HG03439 (cell line): ENCODE measurements around the gene NCKAP5.

Experiments used
- ATAC-seq: cut with Tn5 transposase; IDR thresholded peaks from one replicate; pipeline ENCODE4 v1.9.1; 2021; ENCODE audit warnings: mild to moderate bottlenecking, moderate library complexity; ENCODE audit not compliant: unreplicated experiment

Gene NCKAP5

GRCh38 chr2:133123393-133123792, 444.9 kb downstream of the NCKAP5 start:
- no peak for ATAC-seq

GRCh38 chr2:133122529-133122928, 445.7 kb downstream of the NCKAP5 start:
- no peak for ATAC-seq

GRCh38 chr2:133120310-133120709, 448.0 kb downstream of the NCKAP5 start:
- no peak for ATAC-seq

GRCh38 chr2:133110201-133110600, 458.1 kb downstream of the NCKAP5 start:
- ATAC-seq = no peak

- no peak for ATAC-seq
Measured at GRCh38 chr2:133109772-133110171, 458.5 kb downstream of the NCKAP5 start.

- ATAC-seq = no peak
Measured at GRCh38 chr2:133107058-133107815, 461.0 kb downstream of the NCKAP5 start.

GRCh38 chr2:133104871-133105270, 463.4 kb downstream of the NCKAP5 start:
- no peak for ATAC-seq

- ATAC-seq = no peak
Measured at GRCh38 chr2:133098787-133099186, 469.5 kb downstream of the NCKAP5 start.

GRCh38 chr2:133097666-133098065, 470.6 kb downstream of the NCKAP5 start:
- no peak for ATAC-seq

- ATAC-seq = no peak
Measured at GRCh38 chr2:133092571-133092970, 475.7 kb downstream of the NCKAP5 start.

GRCh38 chr2:133090358-133090757, 477.9 kb downstream of the NCKAP5 start:
- ATAC-seq = no peak

GRCh38 chr2:133086176-133086575, 482.1 kb downstream of the NCKAP5 start:
- no peak for ATAC-seq

- no peak for ATAC-seq
Measured at GRCh38 chr2:133085646-133086045, 482.6 kb downstream of the NCKAP5 start.

- ATAC-seq = no peak
Measured at GRCh38 chr2:133082034-133082433, 486.2 kb downstream of the NCKAP5 start.

GRCh38 chr2:133080822-133081221, 487.4 kb downstream of the NCKAP5 start:
- no peak for ATAC-seq

GRCh38 chr2:133078667-133079411, 489.4 kb downstream of the NCKAP5 start:
- ATAC-seq = no peak

GRCh38 chr2:133077269-133077822, 490.9 kb downstream of the NCKAP5 start:
- ATAC-seq = no peak

GRCh38 chr2:133072837-133073694, 495.2 kb downstream of the NCKAP5 start:
- no peak for ATAC-seq

- ATAC-seq = no peak
Measured at GRCh38 chr2:133063775-133064174, 504.5 kb downstream of the NCKAP5 start.

- no peak for ATAC-seq
Measured at GRCh38 chr2:133062931-133063665, 505.2 kb downstream of the NCKAP5 start.
